ENCODE measurements around the gene CRACDL. TPM values are rescaled to one million over a fixed set of nuclear protein-coding genes. Genes with fewer than 3 reads are reported as not detected.
"Not testable (repeated sequence)": the region's sequence is repeated elsewhere in the genome, so short reads cannot be mapped to it uniquely, and the experiment has no call there.

Gene CRACDL
- total RNA-seq, 2 experiments from 2014 or later = 0.36 to 1.5 TPM

DNA sequence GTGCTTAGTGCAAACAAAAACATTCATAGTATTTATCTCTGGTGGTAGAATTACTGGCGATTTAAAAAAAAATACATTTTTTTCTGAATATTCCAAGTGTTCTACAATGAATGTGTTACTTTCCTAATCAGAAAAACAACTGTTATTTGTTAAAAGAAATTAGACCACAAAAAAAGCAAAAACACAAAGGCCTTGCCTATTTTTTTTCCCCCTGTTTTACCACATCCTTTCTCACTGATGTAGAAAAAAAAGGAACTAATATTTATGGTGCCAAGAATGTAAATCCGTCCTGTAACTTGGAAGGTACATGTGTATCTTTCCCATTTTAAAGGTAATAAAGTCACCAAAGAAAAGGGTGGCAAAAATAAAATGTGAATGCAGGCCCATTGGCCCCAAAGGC, 176.7 kb downstream of the CRACDL start:
- Mint-ChIP-seq H3K36me3 (ENCODE audit: low read depth) (no peaks in the 10 kb centered on the region), H3K4me3 (peak overlapping the region; percentile 38), H3K27me3 (no peaks in the 10 kb centered on the region), H3K9me3 (no peaks in the 10 kb centered on the region), H3K27ac (peak overlapping the region; percentile 94), H3K4me1 (ENCODE audit: low read depth) (peaks cover 92% of the 10 kb centered on the region)
- DNase-seq = peak in 3 of 14 experiments; percentile 44 to 80 (median 49)
- no peak overlapping the region for H3K4me3 ChIP-seq (ENCODE audit: low read length)
- H3K36me3 ChIP-seq (ENCODE audit: insufficient read depth, low read length) = no peaks in the 10 kb centered on the region
- ATAC-seq (ENCODE audit: poor library complexity) = no peak
- ChIA-PET CTCF (interaction anchor here (0.7 to 2.7 kb wide), 4 partner anchors 12 to 110 kb away, joined by 3 to 11 read pairs (median 6); no protein-coding TSS in a partner anchor), POLR2A (interaction anchor here (0.8 to 6.1 kb wide), 9 partner anchors 11 to 95 kb away, joined by 3 to 129 read pairs (median 9); partner anchors contain the start of gene MGAT4A)
- intact Hi-C loops (cut with DNase I, micrococcal nuclease) = loop anchor here in 1 of 2 experiments (2.0 kb wide), 1 partner anchor 31 kb away; no protein-coding TSS in a partner anchor
- no peak for TF ChIP-seq CTCF (IDR thresholded peaks at IDR 0.05)
- no peaks in the 10 kb centered on the region for H3K9me3 ChIP-seq (ENCODE audit: control insufficient read depth in 1 of 2, insufficient read depth in 1 of 2, low read length in 2 of 2)
- no peaks in the 10 kb centered on the region for H3K27me3 ChIP-seq (ENCODE audit: control insufficient read depth in 1 of 2, insufficient read depth in 2 of 2, low read length in 2 of 2)
- peak overlapping the region; percentile 1 to 75 for H3K27ac ChIP-seq (ENCODE audit: low read depth in 1 of 2, low read length in 2 of 2)
- H3K4me1 ChIP-seq (ENCODE audit: insufficient read depth, low read length) = peaks cover 71% of the 10 kb centered on the region

DNA sequence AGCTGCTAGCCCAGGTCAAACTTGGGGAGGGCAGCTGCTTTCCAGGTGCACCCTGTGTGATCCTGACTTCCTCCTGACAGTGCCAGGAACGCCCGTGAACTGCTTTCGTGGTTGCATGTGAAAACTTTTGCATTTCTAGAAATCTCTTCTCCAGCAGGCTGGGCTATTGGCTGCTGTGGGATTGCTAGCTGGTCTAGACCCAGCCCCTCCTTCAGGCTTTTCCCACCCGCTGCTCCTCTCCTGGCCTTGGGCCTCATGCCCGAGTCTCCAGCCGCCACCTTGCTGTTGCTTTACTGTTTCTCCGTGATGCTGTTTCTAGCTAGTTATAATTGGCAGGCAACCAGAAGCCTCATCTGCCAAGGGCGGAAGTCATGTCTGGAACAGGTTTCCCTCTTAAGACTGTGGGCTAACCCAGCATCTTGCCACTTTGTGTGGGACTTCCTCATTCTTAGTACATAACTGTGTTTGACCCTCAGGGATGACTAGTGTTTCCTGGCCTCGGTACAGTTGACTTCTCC, 178.1 kb downstream of the CRACDL start:
- Mint-ChIP-seq H3K9me3 (no peaks in the 10 kb centered on the region), H3K4me1 (ENCODE audit: low read depth) (peaks cover 95% of the 10 kb centered on the region), H3K36me3 (ENCODE audit: low read depth) (no peaks in the 10 kb centered on the region), H3K4me3 (peak overlapping the region; percentile 75), H3K27me3 (no peaks in the 10 kb centered on the region), H3K27ac (peak overlapping the region; percentile 94)
- TF ChIP-seq CTCF (IDR thresholded peaks at IDR 0.05) = no peak
- Histone ChIP-seq H3K9me3 (ENCODE audit: control insufficient read depth in 1 of 2, insufficient read depth in 1 of 2, low read length in 2 of 2) (no peaks in the 10 kb centered on the region), H3K36me3 (ENCODE audit: insufficient read depth, low read length) (no peaks in the 10 kb centered on the region), H3K4me1 (ENCODE audit: insufficient read depth, low read length) (peaks cover 68% of the 10 kb centered on the region), H3K4me3 (ENCODE audit: low read length) (peak overlapping the region; percentile 33), H3K27me3 (ENCODE audit: control insufficient read depth in 1 of 2, insufficient read depth in 2 of 2, low read length in 2 of 2) (no peaks in the 10 kb centered on the region), H3K27ac (ENCODE audit: low read depth in 1 of 2, low read length in 2 of 2) (peak overlapping the region; percentile 73 to 75)
- ChIA-PET CTCF (interaction anchor here (0.8 to 2.7 kb wide), 11 partner anchors 10 to 109 kb away, joined by 3 to 11 read pairs (median 4); partner anchors contain the start of gene MGAT4A), POLR2A (interaction anchor here (0.6 to 6.1 kb wide), 21 partner anchors 10 to 293 kb away, joined by 3 to 129 read pairs (median 5); partner anchors contain the start of gene MGAT4A)
- DNase-seq = peak in 13 of 14 experiments; percentile 41 to 89 (median 58)
- intact Hi-C loops (cut with DNase I, micrococcal nuclease) = loop anchor here in 1 of 2 experiments (2.0 kb wide), 2 partner anchors 13 to 29 kb away; no protein-coding TSS in a partner anchor
- ATAC-seq (ENCODE audit: poor library complexity) = peak; percentile 78

- ATAC-seq (ENCODE audit: poor library complexity) (no peak), DNase-seq (no peak)
- Histone ChIP-seq H3K27me3 (ENCODE audit: control insufficient read depth in 1 of 2, insufficient read depth in 2 of 2, low read length in 2 of 2) (no peaks in the 10 kb centered on the region), H3K27ac (ENCODE audit: low read depth in 1 of 2, low read length in 2 of 2) (no peak overlapping the region), H3K4me3 (ENCODE audit: low read length) (no peak overlapping the region), H3K4me1 (ENCODE audit: insufficient read depth, low read length) (peaks cover 46% of the 10 kb centered on the region), H3K36me3 (ENCODE audit: insufficient read depth, low read length) (no peaks in the 10 kb centered on the region), H3K9me3 (ENCODE audit: control insufficient read depth in 1 of 2, insufficient read depth in 1 of 2, low read length in 2 of 2) (no peaks in the 10 kb centered on the region)
- Mint-ChIP-seq H3K27ac (peak overlapping the region; percentile 34), H3K9me3 (no peaks in the 10 kb centered on the region), H3K36me3 (ENCODE audit: low read depth) (no peaks in the 10 kb centered on the region), H3K4me3 (no peak overlapping the region), H3K4me1 (ENCODE audit: low read depth) (peaks cover 69% of the 10 kb centered on the region), H3K27me3 (no peaks in the 10 kb centered on the region)
- POLR2A ChIA-PET = no interaction called here
- CTCF ChIA-PET = no interaction called here
- intact Hi-C loops (cut with DNase I, micrococcal nuclease) = no loop called here
- no peak for TF ChIP-seq CTCF (IDR thresholded peaks at IDR 0.05)
Measured at GRCh38 chr2:98753801-98754200, 182.2 kb downstream of the CRACDL start.

- H3K4me3 ChIP-seq (ENCODE audit: low read length); DNase-seq; H3K27me3 ChIP-seq (ENCODE audit: control insufficient read depth in 1 of 2, insufficient read depth in 2 of 2, low read length in 2 of 2); H3K36me3 Mint-ChIP-seq (ENCODE audit: low read depth); intact Hi-C loops (cut with DNase I, micrococcal nuclease); CTCF ChIA-PET; H3K9me3 ChIP-seq (ENCODE audit: control insufficient read depth in 1 of 2, insufficient read depth in 1 of 2, low read length in 2 of 2); H3K27me3 Mint-ChIP-seq; H3K27ac ChIP-seq (ENCODE audit: low read depth in 1 of 2, low read length in 2 of 2); ATAC-seq (ENCODE audit: poor library complexity); H3K27ac Mint-ChIP-seq; H3K36me3 ChIP-seq (ENCODE audit: insufficient read depth, low read length); H3K9me3 Mint-ChIP-seq; H3K4me3 Mint-ChIP-seq: not testable (repeated sequence)
- H3K4me1 Mint-ChIP-seq (ENCODE audit: low read depth) = peaks cover 66% of the 10 kb centered on the region
- H3K4me1 ChIP-seq (ENCODE audit: insufficient read depth, low read length) = peaks cover 47% of the 10 kb centered on the region
- POLR2A ChIA-PET = interaction anchor here (1.7 kb wide), 1 partner anchor 19 kb away, joined by 10 read pairs; no protein-coding TSS in a partner anchor
Measured at GRCh38 chr2:98752711-98753110, 183.3 kb downstream of the CRACDL start.

All from CD4-positive, alpha-beta T cell (primary cell).